HPDE6-E6E7 (cell line): ENCODE results near the gene SIGMAR1.

Experiments used
- DNase-seq: peaks from one replicate; pipeline ENCODE4 v3.0.0; 2011; ENCODE audit warnings: missing footprints; ENCODE audit errors: extremely low spot score

SIGMAR1 gene

DNA sequence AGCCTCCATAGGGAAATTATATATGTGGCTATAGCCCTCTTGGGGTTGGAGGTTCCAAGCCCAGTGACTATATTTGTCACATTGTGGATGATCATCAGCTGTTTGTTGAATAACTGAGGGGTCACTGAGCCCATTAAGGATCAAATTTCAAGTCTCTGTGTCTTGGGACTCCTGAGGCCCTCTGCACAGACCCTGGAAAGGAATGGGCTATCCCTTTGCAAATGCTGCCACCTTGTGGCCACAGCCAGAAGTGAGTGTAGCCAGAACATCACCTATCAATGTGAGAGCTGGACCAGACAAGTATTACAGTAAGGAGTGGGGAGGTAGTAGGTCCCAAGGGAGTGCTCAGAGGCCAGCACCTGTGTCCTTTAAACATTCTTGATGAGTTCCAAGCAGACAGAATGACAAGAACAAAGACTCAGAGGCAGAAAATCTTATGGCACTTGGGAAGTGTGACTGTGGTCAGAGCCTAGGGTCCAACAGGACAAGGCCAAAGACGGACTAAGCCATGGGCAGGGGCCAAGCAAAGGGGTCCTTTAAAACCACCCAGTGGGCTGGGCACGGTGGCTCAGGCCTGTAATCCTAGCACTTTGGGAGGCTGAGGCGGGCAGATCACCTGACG, 33.9 kb downstream of the SIGMAR1 start:
- peak; percentile 76 for DNase-seq

DNA sequence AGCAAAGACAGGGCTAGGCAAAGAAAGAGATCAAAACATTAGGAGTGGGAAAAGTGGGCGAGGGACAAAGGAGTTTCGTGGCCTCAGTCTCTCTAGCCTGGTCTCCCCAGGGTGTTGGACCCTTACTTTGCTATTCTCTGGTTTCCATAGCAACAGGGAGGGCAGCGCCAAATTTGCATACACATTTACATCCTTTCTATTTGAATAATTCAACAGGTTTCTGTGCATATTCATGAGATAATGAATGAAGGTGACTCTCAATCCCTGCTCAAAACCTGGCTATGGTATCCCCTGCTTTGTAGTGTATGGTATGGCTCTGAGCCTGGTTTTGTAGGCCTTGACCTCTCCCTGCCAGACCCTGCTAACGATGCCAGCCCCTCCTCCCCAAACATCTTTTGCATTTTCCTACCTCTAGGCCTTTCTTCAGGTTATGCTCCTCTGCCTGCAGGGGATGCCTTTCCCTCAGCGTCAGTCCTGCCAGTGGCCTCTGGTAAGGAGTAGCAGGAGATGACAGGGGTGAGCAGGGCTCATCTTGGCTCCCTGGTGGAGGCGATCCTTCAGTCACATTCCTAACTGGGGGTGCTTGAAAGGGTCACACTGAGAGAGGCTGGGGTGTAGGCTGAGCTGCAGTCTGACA, 35.5 kb downstream of the SIGMAR1 start:
- no peak for DNase-seq

DNA sequence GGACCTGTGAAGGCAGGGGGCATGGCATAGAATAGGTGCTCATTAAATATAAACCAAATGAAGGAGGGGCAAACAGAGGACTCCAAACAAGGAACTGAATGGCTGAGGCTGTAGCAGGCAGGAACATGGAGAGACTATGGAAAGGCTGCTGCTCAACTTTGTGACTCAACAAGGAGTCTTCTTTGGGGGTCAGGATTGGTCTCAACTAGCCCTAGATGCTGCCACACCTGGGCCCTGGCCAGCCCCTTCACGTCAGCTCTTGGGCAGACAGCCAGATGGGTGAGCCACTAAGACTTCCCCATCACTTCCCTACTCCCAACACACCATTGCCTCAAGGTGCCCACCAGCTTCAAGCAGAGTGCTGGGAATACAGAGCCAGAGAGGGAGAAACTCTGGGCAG, 36.7 kb downstream of the SIGMAR1 start:
- DNase-seq, result peak; percentile 74

DNA sequence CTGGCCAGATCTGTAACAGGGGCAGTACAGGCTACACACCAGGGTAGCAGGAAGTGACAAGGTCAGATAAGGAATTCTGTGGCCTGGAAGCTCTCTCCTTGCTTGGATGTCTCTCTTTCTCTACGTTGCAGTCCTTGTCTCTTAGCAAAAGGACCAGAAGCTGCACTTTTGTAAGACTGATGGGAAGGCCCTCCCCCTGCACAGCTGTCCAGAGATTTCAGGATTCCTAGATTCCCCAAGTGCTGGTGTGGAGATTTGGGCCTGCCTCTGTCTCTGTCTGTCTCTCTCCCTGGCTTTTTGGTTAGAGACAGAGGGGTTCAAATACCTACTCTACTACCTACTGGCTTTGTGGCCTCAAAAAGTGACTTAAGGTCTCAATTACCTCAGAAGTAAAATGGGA, 38.0 kb downstream of the SIGMAR1 start:
- DNase-seq, result no peak

DNA sequence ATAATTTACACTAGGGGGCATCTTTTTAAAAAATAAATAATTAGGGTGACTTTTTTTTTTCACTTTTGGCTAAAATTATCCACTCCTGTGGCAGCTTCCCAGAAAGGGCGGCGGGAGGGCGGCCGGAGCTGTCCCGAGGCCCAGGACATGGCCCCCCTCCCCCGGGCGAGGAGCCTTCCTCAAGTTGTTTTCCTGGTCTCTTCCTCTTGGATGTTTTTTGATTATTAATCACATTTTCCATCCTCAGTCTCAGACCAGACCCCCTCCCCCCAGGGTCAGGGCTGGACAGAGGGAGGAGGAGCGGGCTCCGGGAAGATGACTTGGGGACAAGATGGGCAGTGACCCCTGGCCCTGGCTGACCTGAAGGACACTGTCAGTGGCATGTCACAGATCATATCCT, 43.4 kb downstream of the SIGMAR1 start:
- no peak for DNase-seq

DNA sequence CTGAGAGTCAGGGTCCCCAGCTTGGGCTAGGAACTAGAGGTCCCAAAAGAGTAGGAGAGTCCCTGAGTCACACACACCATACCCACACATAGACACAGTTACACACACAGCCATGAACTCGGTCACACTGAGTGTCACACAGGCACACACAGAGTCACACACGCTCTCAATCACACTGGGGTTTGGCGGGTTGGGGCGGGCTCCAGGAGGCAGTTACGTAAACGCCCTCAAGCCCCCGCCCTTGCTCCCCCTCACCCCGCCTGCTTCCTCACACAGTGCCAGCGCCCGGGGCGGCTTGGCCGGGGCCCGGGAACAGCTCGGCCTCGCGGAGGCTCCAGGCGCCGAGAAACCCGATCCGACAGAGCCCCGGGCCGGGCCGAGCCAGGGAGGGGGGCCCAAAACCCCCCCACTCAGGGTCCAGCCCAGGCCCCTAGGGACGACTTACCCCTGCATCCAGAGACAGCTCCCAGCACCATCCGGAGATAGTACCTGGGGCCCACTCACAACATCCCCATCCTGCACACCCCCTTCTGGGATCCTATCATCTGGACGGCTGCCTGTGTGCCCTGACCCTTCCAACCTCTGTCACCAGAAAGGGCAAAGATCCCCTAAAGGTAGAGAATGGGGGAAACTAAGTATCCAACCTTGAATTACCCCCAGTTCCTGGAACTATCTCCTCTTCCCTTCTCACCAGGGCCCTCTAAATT, 44.5 kb downstream of the SIGMAR1 start:
- DNase-seq, result no peak

DNA sequence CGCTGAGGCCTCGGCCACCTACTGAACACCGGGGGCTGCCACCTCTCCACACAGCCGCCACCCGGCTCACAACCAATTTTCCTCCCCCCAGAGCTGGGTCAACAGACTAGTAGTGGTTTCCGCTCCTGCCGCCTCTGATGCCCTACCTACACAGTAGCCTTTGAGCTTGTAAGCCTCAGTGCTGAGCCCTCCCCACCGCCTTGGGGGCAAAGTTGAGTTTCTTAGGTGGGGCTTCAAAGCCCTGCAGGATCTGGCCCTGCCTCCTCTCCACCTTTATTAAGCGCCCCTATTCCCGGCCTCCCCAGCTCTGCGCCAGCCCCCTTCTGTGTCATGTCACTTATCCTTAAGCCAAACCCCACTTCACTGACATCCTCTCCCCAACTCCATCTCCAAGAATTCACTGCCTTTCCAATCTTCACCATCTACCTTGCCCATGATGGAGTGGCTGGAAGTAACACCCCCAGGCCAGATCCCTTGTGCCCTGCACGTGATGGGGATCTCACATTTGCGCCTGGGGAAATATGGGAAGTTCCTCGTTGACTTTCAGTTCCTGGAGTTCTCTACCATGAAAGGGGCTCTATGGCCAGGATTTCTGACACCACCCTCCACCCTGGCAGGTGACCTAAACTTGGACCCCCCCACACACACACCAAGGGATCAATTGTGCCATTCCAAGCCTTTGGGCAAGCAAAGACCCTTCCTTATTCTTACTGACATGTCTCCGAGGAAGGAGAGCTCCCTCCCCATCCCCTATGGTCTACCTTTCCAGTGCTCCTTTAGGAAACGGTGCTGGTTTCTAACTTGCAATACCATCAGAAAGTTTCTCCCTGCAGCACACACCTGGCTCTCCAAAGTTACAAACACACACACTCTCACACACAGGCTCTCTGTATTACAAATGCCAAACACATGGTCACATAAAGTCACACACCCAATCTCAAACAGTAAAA, 45.4 kb downstream of the SIGMAR1 start:
- DNase-seq, result no peak

DNA sequence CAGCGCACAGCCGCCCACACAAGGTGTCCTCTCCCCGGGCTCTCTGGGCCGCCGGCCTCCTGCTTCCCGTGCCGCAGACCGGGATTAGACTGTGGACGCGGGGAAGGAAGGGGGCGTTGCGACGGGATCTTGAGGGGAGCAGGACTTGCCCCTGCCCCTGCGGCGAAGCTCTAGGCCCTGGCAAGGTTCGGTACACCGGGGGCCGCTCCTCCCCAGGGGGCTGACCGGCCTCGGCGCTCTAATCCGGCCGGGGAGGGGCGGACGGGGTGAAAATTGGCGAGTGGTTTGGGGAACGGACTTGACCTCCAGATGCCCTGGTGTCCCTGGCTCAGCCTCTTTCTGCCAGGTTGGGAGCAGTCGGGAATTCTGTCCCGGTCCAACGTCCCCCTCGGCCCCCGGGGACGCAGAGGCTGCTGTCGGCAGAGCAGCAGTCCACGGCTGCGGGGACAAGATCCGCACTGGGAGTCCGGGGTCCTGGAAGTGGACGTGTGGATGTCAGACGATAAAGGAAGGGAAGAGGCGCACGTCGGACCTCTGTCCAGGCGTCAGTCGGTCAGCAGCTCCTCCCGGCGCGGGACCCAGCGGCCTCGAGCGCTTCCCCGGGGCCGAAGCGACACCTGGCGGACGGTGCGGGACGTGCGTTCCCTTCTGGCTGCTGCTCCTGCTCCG, 46.2 kb downstream of the SIGMAR1 start:
- peak; percentile 79 for DNase-seq

DNA sequence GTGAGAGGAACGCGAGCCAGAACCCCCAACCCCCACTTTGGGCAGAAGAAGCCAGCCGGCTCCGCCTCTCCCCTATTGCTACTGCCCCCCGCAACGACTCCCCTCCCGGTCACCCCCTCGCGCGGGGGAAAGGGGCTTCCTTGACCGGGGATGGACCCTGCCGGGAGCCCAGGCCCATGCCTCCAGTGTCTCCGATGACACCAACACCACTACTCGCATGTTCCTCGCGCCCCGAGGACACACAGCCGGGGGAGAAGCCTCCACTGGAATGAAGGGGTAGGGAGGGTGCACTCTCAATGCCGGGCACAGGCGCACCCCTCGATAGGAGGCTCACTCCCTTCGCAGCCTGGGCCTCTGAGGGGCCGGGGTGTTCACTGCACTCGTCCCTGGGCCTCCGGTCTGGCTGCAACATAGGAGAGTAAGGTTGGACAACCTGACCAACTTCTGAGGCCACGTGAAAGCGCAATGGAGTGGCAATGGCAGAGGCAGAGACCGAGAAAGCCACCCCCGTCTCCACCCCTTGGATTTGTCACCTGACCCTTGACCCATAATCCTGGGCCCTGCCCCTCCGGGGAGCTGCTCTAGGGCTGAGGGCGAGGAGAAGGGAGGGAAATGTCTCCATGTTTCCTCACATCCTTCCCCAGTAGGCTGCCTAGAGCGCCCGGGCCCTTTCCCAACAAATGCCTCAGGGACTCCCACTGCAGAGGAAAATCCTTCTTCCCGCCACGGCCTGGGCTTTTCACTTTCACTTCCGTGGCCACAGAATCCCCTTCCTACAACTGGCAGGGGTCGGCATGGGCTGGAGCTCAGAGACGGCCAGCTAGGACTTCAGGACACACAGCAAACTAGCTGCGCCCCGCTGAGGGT, 47.0 kb downstream of the SIGMAR1 start:
- no peak for DNase-seq

DNA sequence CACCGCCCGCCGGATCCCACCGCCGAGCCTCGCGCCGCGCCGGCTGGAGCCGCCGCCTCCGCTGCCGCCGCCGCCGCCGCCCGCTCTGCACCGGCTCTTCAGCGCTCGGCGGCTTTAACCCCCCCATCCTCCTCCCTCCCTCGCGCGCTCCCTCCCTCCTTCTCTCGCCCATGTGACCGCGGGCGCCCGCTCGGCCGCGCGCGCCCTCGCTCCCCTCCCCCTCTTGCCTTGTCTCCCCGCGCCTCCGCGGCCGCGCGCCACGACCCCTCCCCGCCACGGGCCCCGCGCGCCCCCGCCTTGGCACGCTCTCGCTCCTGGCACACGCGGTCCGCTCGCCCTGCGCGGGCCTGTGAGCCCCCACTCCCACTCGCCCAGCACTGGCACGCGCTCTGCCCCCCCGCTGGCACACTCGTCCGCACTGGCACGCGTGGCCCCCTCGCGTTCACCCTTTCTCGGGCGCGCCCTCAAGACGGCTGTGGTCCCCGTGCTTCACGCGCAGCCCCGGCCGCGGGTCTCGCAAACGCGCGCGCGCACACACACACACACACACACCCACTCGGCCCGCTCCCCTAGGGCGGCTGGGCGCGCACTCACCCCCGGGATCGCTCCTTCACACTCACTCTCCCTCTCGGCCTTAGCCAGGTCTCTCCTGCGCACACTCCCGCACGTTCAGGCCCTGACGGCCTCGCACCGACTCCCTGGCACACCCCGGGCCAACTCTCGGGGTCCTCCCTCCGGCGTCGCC, 47.8 kb downstream of the SIGMAR1 start, which contains the start of gene CNTFR:
Gene CNTFR, minus strand, starts transcription at position 89 of the 745 bp plus-strand sequence. CDS start 20,743 bp downstream, outside the sequence.
- DNase-seq, result no peak

DNA sequence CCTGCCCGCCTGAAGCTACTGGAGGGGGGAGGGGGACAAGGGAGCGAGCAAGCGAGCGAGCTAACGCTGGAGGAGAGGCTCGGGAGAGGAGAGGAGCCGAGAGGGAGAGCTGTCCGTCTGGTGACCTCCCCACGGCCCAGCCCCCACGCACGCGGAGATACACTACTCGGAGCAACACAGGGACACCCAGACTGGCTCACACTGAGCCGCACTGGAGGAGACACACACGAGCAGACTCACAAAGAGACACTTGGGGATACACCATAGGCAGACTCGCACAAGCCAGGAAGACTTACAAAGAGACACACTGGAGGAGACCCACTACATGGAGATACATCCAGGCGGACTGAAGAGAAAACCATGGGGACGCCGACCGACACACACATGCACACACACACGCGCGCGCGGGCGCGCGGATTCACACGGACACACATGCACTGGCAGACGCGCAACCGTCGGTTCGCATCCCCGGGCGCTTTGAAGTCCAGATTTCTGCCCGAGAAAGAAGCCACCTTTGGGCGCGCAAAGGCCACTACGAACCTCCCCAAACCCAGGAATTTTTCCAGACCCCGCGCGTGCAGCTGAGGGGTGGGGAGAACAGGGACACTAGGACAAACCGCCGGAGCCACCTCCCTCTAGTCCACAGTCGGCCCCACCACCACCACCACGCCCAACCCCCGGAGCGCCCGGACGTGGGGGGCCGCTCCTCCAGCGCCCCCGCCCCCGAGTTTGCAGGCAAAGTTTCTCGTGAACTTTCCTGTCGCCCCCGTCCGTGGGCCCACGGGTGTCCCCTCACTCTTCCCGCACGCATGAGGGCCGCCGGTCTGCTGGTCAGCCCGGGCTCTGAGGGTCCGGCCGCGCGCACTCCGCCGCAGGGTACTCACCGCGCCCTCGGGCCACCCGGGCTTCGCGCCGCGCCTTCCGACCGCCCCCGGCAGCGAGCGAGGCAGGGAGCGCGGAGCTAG, 48.6 kb downstream of the SIGMAR1 start:
- DNase-seq, result no peak

DNA sequence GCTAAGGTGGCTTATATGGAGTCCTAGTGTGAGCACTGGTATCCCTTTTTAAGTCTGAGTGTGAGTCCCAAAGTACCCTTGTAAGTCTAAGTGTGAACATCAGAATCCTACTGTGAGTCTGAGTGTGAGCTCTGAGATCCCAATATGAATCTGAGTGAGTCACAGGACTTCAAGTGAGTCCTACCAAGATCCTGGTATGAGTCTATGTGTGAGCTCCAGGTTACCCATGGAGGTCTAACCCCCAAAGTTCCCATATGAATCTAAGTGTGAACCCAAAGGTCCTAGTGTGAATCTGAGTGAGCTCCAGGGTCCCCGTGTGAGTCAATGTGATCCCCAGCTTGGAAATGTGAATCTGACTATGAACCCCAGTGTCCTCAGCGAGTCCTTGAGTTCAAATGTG, 50.3 kb downstream of the SIGMAR1 start:
- no peak for DNase-seq

DNA sequence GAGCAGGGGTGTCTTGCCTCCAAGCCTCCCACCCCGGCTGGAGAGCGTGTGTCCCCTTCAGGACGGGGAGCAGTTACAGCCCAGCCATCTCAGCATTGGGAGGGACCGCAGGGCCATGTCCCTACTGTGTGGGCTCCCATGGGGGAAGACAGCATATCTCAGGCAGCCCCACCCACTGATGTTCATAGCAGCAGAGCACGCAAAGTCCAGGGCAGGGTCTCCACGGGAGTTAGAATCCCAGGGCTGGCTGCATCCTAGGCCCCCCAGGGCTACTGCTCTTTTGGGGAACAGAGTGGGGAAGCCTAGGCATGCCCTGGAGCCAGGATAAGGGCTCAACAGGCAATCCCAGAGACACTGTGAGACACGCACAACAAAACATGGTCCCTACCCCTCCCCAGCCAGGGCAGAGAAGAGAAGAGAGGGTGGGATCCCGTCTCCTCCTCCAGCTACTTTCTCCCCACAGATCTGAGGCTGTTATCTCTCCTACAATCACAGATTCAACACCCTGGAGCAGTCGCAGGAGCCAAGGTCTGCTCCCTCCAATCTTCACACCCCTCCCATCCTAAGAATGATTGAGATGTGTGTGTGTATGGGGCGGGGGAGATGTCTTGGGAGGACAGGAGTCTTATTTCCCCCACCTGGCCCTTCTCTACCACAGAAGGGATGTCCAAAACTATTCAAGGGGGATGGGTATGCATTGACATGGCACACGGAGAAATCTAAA, 51.5 kb downstream of the SIGMAR1 start:
- DNase-seq, result no peak

DNA sequence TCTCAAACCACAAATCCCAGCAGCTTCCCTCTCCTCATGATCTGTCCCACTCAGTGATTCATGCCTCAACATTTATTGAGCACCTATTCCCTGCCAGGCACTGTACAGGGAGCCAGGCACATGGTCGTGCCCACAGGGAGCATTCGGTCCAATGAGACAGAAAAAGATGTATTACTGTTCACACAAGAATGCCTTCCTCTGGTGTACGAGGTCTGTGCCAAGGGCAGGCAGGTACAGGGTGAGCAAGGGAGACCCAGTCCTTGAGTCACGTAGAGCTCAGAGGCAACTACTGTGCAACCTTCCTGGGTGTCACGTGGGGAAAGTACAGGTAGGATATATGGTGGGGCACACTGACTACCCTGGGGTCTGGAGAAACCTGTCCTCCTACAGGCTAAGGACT, 52.6 kb downstream of the SIGMAR1 start:
- no peak for DNase-seq
